Thyroid gland (tissue), 4 donors: ENCODE data around the gene PEBP1. TPM values are rescaled to one million over a fixed set of nuclear protein-coding genes. Genes with fewer than 3 reads are reported as not detected.
A peak's percentile ranks its signal among the peaks of the same experiment; 100 is the strongest.
"Not testable (repeated sequence)": the region's sequence is repeated elsewhere in the genome, so short reads cannot be mapped to it uniquely, and the experiment has no call there.

Source experiments
- DNase-seq, 2 donors: peaks; one replicate each; pipeline ENCODE4 v3.0.0-alpha.2; 2019
- H3K27ac ChIP-seq, 3 donors: fragments of 200-600 bp; sonication (generic); 1 replicate in 2 of 3; 2 replicates in 1 of 3; pipeline ENCODE4 v1.5.1; 2016 to 2019; ENCODE audit warnings: mild to moderate bottlenecking in 1 of 3, moderate library complexity in 1 of 3
- H3K27me3 ChIP-seq: fragments of 200-600 bp; sonication (generic); one replicate; pipeline ENCODE4 v1.5.1; 2019
- H3K36me3 ChIP-seq, 2 donors: fragments of 200-600 bp; sonication (generic); one replicate each; pipeline ENCODE4 v1.5.1; 2016 to 2019
- H3K4me1 ChIP-seq, 2 donors: fragments of 200-600 bp; sonication (generic); one replicate each; pipeline ENCODE4 v1.5.1; 2017 to 2019
- H3K4me3 ChIP-seq, 3 donors: fragments of 200-600 bp; sonication (generic); replicated peaks in 1 of 3; 1 replicate in 2 of 3; 2 replicates in 1 of 3; pipeline ENCODE4 v1.5.1; 2016; ENCODE audit warnings: mild to moderate bottlenecking in 1 of 3
- H3K9me3 ChIP-seq: fragments of 200-600 bp; sonication (generic); one replicate; pipeline ENCODE4 v1.5.1; 2017
- POLR2A ChIP-seq, 2 donors: fragments of 450-650 bp; IDR thresholded peaks; one replicate each; pipeline ENCODE4 v1.6.1; 2017; ENCODE audit warnings: antibody characterized with exemption in 2 of 2, mild to moderate bottlenecking in 2 of 2, moderate library complexity in 1 of 2
- WGBS, 2 donors: methylation state at CpG; one replicate each; pipeline ENCODE4 v1.1.5; 2017; 5-methylcytosine and 5-hydroxymethylcytosine counted together
- intact Hi-C: fragments of 100-400 bp; cut with DNase I; formaldehyde crosslinking; loops from one replicate; pipeline ENCODE4 v1.15.1; 2023
- total RNA-seq, 4 donors: library from RNA; depleted of rRNA; stranded (reverse); fragments of >200 nt; gene quantifications; one replicate each; pipeline ENCODE4 v1.2.3, GENCODE V29; 2016
- TF ChIP-seq, protein P1 (sequence below), 6 experiments: fragments of 200-600 bp in 3 of 6; fragments of 450-650 bp in 3 of 6; sonication (generic) in 3 of 6; IDR thresholded peaks; one replicate each; pipeline ENCODE4 v1.5.1; 2016 to 2019; ENCODE audit warnings: antibody characterized with exemption in 6 of 6, mild to moderate bottlenecking in 2 of 6, inconsistent platforms in 1 of 6, moderate library complexity in 1 of 6

PEBP1 gene
- total RNA-seq, 4 donors from 2014 or later = 695 to 2,015 (median 1,366) TPM

DNA sequence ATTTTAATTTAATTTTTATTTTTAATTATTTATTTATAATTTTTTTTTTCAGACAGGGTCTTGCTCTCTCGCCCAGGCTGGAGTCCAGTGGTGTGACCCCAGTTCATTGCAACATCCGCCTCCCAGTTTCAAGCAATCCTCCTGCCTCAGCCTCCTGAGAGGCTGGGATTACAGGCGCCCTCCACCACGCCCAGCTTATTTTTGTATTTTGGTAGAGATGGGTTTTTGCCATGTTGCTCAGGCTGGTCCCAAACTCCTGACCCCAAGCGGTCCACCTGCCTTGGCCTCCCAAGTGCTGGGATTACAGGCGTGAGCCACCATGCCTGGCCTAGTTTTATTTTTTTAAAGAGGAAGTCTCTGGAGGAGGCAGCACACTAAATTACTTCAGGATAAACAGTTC, 13.7 kb upstream of the PEBP1 start:
- Histone ChIP-seq H3K27ac (no peak overlapping the region), H3K9me3 (no peaks in the 10 kb centered on the region), H3K4me3 (no peak overlapping the region), H3K27me3 (no peaks in the 10 kb centered on the region), H3K36me3 (no peaks in the 10 kb centered on the region), H3K4me1 (peaks cover 13 to 18% of the 10 kb centered on the region in 2 donors)
- intact Hi-C loops = no loop called here
- DNase-seq = no peak
- no peak for TF ChIP-seq POLR2A (IDR thresholded peaks at IDR 0.05)
- TF ChIP-seq, protein P1, sequence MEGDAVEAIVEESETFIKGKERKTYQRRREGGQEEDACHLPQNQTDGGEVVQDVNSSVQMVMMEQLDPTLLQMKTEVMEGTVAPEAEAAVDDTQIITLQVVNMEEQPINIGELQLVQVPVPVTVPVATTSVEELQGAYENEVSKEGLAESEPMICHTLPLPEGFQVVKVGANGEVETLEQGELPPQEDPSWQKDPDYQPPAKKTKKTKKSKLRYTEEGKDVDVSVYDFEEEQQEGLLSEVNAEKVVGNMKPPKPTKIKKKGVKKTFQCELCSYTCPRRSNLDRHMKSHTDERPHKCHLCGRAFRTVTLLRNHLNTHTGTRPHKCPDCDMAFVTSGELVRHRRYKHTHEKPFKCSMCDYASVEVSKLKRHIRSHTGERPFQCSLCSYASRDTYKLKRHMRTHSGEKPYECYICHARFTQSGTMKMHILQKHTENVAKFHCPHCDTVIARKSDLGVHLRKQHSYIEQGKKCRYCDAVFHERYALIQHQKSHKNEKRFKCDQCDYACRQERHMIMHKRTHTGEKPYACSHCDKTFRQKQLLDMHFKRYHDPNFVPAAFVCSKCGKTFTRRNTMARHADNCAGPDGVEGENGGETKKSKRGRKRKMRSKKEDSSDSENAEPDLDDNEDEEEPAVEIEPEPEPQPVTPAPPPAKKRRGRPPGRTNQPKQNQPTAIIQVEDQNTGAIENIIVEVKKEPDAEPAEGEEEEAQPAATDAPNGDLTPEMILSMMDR (IDR thresholded peaks at IDR 0.05) = no peak
- 96 to 99% methylated on average over 6 of the region's 6 CpGs for WGBS, 2 donors

DNA sequence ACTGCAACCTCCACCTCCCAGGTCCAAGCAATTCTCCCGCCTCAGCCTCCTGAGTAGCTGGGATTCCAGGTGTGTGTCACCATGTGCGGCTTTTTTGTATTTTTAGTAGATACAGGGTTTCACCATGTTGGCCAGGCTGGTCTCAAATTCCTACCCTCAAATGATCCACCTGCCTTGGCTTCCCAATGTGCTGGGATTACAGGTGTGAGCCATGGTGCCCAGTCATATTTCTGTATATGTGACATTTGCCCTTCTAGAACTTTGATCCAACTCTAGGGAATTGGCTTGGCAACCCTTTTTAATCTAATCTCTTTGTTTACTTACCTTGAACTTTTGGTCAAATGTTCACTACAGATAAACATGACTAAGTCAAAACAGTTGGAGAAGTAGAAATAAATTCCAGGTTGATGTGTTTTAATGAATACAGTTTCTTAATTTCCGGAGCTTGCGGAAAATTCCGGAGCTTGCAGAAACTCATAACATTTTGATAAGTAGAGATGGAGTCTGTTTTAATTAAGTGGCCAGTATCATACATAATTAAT, 11.5 kb upstream of the PEBP1 start:
- Histone ChIP-seq H3K4me3 (no peak overlapping the region), H3K4me1 (peaks cover 13 to 18% of the 10 kb centered on the region in 2 donors), H3K36me3 (no peaks in the 10 kb centered on the region), H3K27me3 (no peaks in the 10 kb centered on the region), H3K27ac (no peak overlapping the region), H3K9me3 (no peaks in the 10 kb centered on the region)
- no peak for DNase-seq
- 98% methylated on average over 5 of the region's 5 CpGs for WGBS, 2 donors
- no peak for TF ChIP-seq POLR2A (IDR thresholded peaks at IDR 0.05)
- TF ChIP-seq, protein P1 (IDR thresholded peaks at IDR 0.05) = no peak
- intact Hi-C loops = no loop called here

DNA sequence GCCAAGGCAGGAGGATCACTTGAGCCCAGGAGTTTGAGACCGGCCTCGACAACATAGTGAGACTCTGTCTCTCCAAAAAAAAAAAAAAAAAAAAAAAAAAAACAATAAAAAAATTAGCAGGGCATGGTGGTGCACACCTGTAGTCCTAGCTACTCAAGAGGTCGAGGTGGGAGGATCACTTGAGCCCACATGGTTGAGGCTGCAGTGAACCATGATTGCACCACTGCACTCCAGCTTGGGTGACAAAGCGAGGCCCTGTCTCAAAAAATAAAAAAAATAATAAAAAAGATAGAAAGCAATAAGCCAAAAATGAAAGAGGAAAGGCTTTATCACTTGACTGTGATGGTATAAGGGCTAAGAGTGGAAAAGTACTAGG, 10.2 kb upstream of the PEBP1 start:
- Histone ChIP-seq H3K9me3 (no peaks in the 10 kb centered on the region), H3K4me3 (no peak overlapping the region), H3K36me3 (no peaks in the 10 kb centered on the region), H3K4me1 (peaks cover 8 to 14% of the 10 kb centered on the region in 2 donors), H3K27ac (peak overlapping the region; percentile 89 to 94 (median 93)), H3K27me3 (no peaks in the 10 kb centered on the region)
- TF ChIP-seq, protein P1 (IDR thresholded peaks at IDR 0.05) = no peak
- TF ChIP-seq POLR2A (IDR thresholded peaks at IDR 0.05) = no peak
- intact Hi-C loops = no loop called here
- 90 to 93% methylated on average over 4 of the region's 4 CpGs for WGBS, 2 donors
- no peak for DNase-seq

DNA sequence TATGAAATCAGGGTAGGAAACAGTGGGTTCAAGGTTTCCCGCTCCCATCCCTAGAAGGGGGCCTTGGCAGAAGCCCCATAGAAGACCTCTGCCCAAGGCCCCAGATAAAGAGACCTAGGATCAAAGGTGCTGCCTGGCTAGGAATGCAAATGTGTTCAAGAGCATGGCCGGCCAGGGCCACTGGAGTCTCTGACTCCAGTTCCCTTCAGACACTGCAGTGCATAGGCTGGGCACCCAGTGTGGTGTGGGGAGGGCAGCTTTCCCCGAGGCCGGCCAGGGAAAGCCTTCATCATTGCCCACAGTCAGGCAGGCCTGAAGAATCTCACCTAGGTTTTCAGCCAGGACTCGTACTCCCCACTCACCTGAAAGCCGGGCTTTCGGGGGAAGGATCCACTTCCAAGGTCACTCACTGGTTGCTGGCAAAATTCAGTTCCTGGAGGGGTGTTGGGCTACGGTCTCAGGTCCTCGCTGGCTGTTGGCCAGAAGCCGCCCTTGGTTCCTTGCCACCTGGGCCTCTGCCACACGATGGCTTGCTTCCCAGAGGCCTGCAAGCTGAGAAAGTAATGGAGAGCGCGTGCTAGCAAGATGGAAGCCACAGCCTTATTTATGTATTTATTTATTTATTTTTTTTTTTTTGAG, 9.7 kb upstream of the PEBP1 start:
- H3K4me3 ChIP-seq = no peak overlapping the region
- 28 to 55% methylated on average over 12 to 13 of the region's 13 CpGs for WGBS, 2 donors
- H3K4me1 ChIP-seq = peaks cover 7 to 10% of the 10 kb centered on the region in 2 donors
- peak; percentile 95 to 97 for DNase-seq
- peak overlapping the region; percentile 89 to 94 (median 93) for H3K27ac ChIP-seq
- no peaks in the 10 kb centered on the region for H3K9me3 ChIP-seq
- peak in 1 of 2 donors; percentile 14 for TF ChIP-seq POLR2A (IDR thresholded peaks at IDR 0.05)
- TF ChIP-seq, protein P1 (IDR thresholded peaks at IDR 0.05) = no peak
- no peaks in the 10 kb centered on the region for H3K36me3 ChIP-seq
- H3K27me3 ChIP-seq = no peaks in the 10 kb centered on the region
- intact Hi-C loops = no loop called here

DNA sequence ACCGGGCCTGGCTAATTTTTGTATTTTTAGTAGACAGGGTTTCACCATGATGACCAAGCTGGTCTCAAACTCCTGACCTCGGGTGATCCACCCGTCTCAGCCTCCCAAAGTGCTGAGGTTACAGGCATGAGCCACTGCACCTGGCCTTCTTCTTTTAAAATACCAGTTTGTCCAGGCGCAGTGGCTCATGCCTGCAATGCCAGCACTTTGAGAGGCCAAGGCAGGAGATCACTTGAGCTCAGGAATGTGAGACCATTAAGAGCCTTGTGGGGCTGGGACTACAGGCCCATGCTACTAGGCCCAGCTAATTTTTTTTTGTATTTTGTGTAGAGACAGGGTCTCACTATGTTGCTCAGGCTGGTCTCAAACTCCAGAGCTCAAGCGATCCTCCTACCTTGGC, 8.1 kb upstream of the PEBP1 start:
- intact Hi-C loops = no loop called here
- Histone ChIP-seq H3K27ac (peak overlapping the region in 2 of 3 donors; percentile 12 to 65), H3K27me3 (no peaks in the 10 kb centered on the region), H3K36me3 (no peaks in the 10 kb centered on the region), H3K9me3 (no peaks in the 10 kb centered on the region), H3K4me3 (no peak overlapping the region), H3K4me1 (peaks cover 17 to 19% of the 10 kb centered on the region in 2 donors)
- no peak for TF ChIP-seq POLR2A (IDR thresholded peaks at IDR 0.05)
- TF ChIP-seq, protein P1 (IDR thresholded peaks at IDR 0.05) = no peak
- 94% methylated on average over 5 of the region's 5 CpGs for WGBS, 2 donors
- DNase-seq = no peak

DNA sequence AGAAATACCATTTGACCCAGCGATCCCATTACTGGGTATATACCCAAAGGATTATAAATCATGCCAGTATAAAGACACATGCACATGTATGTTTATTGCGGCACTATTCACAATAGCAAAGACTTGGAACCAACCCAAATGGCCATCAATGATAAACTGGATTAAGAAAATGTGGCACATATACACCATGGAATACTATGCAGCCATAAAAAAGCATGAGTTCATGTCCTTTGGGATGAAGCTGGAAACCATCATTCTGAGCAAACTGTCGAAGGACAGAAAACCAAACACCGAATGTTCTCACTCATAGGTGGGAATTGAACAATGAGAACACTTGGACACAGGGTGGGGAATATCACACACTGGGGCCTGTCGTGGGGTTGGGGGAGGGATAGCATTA, 6.5 kb upstream of the PEBP1 start:
- H3K9me3 ChIP-seq, H3K27me3 ChIP-seq, intact Hi-C loops, H3K36me3 ChIP-seq, H3K4me3 ChIP-seq, H3K27ac ChIP-seq, DNase-seq: not testable (repeated sequence)
- peaks cover 26 to 29% of the 10 kb centered on the region in 2 donors for H3K4me1 ChIP-seq
- WGBS, 2 donors = 97 to 98% methylated on average over 5 of the region's 5 CpGs
